SKM-1 treated with dmso at 0.1 percent for 144 hours (cell line): ENCODE data around the gene SRPX.
A peak's percentile ranks its signal among the peaks of the same experiment; 100 is the strongest.

ENCODE experiments used
- DNase-seq: peaks from one replicate; lab custom pipeline; 2025; ENCODE audit not compliant: unreplicated experiment; lab: John Stamatoyannopoulos, UW

SRPX gene

GRCh38 chrX:38220415-38221390, at the start of gene SRPX:
Gene SRPX (minus strand): TSS chrX:38220871. CDS start chrX:38220792, 79 bp downstream.
- DNase-seq, result no peak

DNA sequence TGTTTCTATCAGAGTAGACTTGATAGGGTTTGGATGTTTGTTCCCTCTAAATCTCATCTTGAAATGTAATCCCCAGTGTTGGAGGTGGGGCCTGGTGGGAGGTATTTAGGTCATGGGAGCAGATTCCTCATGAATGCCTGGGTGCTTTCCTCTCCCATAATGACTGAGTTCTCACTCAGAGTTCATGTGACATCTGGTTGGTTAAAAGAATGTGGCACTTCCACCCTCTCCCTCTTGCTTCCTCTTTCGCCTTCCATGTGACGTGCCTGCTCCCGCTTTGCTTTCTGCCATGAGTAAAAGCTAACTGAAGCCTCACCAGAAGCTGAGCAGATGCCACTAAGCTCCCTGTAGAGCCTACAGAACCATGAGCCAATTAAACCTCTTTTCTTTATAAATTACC, 47.3 kb upstream of the SRPX start:
- DNase-seq, result no peak

DNA sequence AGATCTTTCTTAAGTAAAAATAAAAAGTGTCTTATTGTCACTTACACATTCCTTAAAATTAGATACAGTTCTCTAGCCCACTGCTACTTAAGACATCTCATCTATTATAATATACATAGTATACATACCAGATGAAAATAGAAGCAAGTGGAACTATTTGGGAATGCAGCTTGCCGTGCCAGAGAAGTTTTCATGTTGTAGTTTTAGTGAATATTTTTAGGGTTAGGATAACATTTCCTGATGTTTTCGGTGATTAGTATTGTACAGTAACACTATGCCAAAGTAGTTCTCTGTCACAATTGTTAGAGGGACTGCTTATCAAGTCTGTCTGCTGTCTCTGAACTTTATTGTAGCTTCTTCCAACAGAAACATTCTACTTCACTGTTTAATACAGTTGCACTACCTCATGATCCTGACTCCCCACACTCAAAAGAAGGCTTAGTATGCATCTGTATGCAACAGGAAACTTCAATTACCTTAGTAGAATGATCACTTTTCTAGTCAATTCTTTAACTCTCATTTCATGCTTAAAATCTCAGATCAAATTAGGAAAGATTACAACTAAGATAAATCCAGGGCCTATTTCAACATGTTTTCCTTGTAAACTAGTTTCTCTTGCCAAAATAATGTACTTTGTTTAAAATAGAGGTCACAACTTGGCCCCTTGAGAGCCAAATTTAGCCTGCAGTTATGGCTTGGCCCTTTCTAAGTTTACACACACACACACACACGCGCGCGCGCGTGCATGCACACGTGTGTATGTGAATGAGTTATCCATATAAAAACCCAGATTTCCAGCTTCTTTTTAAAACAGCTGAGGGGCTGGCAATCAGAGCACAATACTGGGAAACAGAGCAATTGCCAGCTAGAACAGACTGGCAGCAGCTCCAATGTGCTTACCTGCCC, 42.3 kb upstream of the SRPX start:
- DNase-seq, result no peak

- no peak for DNase-seq
Observed at GRCh38 chrX:38260231-38260630, 39.6 kb upstream of the SRPX start.

- no peak for DNase-seq
Observed at GRCh38 chrX:38256019-38256418, 35.3 kb upstream of the SRPX start.

DNA sequence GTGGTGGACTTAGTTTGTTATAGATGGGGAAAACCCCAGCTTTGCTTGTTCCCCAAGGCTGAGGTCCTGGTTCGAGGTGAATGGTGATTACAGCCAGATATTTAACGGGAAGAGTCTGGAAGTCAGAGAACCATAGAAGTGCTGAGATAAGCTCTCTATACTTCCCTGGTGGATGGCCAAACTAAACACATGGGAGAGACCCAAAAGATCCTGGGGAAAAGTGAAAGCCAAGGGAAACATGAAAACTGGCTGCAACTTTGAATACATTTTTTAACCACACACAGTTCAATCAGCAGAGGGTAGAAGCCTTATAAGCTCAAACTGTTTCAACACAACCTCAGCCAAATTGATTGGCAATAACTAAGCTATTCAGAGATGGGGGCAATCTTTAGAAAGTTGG, 29.3 kb upstream of the SRPX start:
- no peak for DNase-seq

DNA sequence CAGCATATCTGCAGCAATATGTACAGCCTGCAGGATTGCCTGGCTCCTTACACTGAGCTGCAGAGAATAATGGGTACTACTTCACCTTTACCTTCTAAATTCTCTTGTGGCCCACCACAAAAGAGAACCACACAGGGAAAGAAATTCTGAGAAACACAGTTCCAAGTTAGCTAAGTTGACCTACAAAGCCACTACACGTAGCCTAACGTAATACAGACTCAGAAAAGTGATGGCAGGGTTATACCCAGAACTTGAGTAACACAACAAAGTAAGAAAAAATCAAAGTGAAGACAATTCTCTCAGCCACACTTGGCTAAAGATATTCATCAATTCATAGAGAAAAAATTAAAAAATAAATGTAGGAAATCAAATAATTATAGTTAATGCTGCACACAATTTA, 26.4 kb upstream of the SRPX start:
- no peak for DNase-seq

DNA sequence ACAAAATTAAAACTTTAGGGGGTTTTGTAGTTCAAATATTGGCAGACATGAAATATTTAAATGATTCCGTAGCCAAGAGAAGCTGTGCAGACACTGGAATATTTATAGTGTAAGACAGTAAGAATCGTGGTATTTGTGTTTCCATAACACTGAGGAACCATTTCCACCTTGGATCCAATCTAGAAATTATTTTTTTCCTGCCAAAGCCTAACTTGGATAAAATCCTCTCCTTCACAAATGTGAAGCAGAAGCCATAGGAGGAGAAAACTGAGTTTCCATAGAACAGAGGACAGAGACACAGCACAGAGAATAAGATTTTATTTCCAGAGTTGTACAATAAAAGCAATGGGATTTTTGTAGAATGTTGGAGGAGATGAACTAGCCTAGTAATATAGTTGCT, 19.9 kb upstream of the SRPX start:
- DNase-seq, result no peak

- no peak for DNase-seq
Observed at GRCh38 chrX:38236901-38237615, 16.4 kb upstream of the SRPX start.

- DNase-seq, result no peak
Observed at GRCh38 chrX:38233891-38234667, 13.4 kb upstream of the SRPX start.

DNA sequence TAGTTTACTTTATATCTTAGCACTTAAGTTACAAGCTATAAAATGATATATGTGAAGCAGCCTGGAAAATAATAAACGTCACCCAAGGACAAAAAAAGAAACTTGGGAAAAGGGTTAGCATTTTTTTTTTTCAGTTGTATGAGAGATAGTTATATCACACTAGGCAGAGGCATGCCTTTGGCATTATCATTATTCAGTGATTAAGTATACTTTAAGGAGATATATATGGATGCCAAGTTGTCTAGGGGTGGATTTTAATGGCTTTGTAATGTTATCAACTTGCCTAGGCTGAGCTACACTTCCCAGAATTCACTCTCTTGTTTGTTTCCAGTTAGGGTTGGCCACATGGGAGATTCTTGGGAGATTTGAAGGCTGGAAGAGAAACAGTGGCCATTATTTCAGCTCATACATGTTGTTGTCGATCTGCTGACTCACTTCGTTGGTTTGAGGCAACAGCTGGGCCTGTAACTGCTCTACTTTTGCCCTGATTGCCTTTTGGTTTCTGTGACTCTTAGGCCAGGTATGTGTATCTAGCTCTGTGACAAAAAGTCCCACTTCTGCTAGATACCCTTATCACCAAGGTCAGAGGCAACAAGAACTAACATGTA, 11.5 kb upstream of the SRPX start:
- DNase-seq, result no peak

- no peak for DNase-seq
Observed at GRCh38 chrX:38225093-38225492, 4.4 kb upstream of the SRPX start.

DNA sequence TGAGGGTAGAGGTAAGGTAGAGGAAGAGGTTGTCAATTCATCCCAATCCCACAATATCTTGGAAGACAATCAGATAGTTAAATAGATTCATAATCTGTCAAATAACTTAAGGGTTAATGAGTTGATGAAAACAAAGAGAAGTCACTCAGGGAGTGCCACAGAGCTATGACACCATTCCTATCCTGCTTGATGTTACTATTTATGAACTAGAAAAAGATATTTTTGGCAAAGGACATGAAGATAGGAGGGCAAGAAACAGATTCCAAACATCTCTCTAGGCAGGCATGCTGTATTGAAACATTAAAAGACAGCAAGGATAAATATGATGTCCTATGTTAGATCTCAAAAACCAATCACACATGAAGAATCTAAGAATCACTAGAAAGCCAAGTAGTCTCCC, 3.5 kb upstream of the SRPX start:
- DNase-seq, result no peak

DNA sequence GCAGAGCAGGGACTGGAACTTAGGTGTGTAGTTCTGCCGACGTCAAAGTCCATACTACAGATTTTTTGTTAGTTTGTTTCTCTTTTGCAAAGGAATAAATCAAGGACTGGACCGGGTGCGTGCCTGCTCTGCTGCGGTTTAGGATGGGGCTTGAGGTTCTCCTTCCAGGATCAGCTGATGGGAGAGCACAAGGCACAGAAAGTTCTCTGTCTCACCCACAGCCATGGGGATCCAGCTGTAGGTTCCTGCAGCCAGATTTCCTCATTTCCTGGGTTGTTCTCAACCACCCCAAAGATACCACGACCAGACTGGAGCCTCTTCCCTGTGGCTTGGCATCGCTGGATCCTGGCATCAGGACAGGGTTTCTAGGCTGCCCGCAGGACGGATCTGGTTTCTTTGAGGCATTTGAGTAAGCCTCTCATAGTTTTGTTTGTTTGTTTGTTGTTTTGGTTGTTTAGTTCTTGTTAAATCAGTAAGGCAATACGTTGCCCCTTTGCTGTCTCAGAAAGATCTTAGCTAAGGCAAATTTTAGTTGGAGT, 789 bp upstream of the SRPX start:
- DNase-seq, result no peak

- DNase-seq, result peak; percentile 14
Observed at GRCh38 chrX:38220024-38220414, 652 bp downstream of the SRPX start.

DNA sequence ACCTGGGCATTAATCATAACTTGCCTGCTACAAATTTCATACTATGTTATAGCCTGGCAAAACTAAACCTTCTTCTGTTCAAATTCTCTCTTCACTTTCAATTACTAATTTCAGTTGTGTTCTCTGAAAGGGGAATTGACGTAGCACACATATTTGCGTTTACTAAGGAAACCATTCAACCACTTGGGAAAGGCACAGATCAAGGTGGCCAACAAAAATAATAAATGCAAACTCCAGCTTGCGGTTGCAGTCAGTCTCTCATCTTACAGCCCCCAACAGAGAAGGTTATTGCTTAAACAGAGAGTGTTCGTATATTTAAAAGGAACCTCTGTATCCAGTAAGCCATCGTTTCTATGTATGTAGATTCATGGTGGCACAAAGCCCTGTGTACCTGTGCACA, 4.0 kb downstream of the SRPX start:
- DNase-seq, result no peak

DNA sequence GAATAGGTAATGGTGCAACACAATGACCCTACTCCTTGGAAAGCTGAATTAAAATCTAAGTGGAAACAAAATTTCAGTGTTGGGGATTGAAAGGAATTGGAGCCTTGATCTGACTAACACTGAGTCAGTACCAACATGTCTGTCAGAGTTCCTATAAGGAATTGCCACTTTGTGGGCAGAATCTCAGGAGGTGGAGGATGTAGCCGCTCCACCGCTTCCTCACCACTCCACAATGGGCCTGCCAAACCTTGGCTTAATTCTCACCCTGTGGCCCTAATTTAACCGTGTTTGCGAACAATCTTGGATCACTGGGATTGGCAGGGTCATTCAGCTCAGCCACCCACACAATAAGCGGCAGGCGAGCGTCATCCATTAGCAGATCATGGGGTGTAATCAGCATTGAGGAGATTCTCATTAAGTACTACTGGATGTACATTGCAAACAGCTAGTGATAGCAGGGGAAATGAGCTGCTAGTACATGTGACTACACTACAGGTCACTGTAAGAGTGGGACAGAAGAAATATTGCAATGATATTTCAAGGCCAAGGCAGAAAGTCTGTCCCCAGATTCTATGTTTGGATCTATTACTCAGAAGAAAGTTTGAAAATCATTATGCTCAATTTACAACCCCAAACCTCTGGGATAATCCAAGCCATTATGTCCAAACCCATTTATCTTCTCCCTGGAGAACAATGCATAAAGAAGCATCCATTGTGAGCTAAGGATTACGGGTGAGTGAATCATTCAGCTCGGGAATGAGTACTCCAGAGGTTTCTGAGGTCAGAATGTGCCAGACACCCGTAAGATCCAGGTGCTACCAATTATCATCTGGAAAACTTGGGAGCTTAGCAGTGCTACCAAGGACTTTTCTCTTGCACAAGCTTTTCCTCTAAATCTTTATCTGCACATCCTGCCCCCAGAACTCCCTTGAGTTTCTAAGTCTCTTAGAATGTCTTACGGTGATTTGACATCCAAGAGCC, 5.8 kb downstream of the SRPX start:
- no peak for DNase-seq

DNA sequence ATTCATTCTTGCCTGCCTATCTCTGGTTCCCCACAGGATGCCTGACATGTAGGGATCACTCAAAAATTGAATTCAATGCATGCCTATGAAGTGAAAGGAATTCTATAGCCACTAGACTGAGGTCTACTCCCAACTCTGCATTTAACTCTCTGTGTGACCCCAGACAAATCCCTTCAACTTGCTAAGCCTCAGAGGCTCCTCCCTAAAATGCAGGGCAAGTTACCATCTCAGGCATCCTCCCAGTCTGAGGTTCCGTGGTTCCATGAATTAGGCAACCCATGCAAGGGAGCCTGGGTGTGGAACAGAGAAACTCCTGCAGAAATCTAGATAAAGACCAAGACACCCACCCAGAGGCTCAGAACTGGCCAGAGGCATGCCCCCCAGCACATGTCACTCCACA, 6.6 kb downstream of the SRPX start:
- no peak for DNase-seq
